HG02763 (cell line): ENCODE measurements around the gene ERC2.

ENCODE experiments used
- ATAC-seq: cut with Tn5 transposase; IDR thresholded peaks from one replicate; pipeline ENCODE4 v1.9.1; 2021; ENCODE audit warnings: mild to moderate bottlenecking, moderate library complexity; ENCODE audit not compliant: unreplicated experiment

Gene ERC2

DNA sequence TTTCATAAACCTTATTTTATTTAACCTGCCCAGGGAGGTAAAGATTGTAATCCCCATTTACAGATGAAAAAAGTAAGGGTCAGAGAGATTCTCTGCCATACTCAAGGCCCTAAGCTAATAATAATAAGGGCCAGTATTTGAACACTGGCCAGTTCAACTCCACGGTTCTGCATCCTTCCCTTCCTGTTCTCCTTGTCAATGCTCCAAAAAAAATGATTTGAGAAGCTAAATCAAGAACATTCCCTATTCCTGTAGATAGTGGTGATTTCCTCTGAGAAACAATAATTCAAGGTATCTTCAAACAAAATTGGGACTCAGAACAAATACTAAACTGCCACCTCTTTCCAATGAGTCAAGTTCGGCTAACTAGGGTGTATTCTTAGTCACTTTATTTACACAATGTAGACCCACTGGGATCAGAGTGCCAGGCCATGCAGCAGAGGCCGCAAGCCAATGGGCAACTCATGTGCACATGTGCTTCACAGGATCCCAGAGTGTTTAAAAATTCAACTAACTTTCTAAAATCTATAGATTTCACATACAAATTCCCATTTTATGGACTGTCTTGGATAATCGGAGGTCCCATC lies 521.6 kb downstream of the ERC2 start:
- ATAC-seq, result no peak

DNA sequence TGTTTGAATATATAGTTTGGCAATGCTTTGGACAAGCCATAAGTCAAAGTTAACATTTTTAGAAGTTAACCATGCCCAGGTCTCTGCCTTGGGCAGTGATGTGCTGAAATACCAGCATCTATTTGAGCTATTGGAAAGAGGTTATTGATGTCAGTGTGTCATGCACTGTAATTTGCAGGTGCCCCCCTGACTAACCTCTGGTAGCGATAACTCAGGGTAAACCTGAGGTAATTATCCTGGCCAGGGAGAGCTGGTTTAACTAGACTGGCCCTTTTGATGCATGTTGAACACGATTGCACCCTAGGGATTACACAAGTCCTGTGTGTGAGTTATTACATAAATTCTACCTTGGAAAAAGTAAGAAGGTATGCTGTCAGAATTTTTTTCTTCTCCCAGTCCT lies 525.4 kb downstream of the ERC2 start:
- ATAC-seq, result no peak

DNA sequence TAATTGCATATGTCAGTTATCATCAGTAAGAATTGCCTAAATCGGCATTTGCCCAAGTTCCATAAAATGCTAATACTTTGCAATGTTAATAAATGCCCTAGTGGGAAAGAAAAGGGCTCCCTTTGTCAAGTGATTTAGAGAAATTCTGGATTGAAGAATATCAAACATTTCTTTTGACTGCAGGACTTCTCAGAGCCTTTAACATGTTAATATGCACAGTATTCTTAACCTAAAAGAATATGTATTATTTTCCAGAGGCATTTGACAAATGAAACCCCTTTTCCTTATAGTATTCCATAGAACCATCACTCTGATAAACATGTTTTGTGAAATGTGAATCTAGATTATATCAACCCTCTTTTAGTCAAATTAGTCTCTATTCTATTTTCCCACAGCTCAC lies 529.0 kb downstream of the ERC2 start:
- ATAC-seq, result no peak

DNA sequence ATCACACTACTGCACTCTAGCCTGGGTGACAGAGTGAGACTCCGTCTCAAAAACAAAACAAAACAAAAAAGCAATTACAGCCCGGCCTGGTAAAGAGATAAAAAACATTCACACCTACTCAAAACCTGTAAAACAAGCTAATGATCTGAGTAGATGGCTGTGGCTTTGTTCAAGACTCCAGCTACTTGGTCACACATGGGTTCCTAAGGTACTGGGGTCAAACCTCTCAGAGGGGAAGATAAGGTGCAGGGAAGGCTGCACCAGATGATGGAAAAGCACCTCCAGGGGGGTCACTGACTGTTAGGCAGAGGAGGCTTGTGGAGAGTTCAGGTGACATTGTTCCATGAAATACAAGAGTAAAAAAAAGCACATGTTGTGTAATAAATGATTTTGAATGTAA lies 531.0 kb downstream of the ERC2 start:
- ATAC-seq, result no peak

DNA sequence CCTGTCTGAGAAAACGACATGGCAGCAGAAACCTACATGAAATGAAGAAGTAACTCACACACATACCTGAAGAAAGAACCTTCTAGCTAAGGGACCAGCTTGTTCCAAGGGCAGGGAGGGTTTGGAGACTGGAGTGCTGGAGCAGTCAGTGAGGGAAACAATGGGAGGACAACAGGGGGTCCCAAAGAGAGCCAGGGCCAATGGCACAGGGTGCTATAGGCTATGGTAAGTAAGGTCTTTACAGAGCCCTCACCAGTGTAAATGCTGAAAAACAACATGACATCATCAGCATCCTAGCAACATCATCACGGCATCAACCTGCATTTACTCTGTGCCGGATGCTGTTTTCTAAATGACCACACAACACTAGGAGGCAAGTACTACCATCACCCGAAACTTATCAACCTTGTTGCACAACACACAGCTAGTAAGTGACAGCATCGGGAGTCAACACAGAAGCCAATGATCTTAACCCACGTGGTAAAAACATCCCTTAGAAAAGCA lies 531.7 kb downstream of the ERC2 start:
- ATAC-seq, result no peak

GRCh38 chr3:55935241-55935640 lies 533.0 kb downstream of the ERC2 start:
- ATAC-seq, result no peak

- ATAC-seq, result no peak
Measured at GRCh38 chr3:55934771-55935170, 533.5 kb downstream of the ERC2 start.

DNA sequence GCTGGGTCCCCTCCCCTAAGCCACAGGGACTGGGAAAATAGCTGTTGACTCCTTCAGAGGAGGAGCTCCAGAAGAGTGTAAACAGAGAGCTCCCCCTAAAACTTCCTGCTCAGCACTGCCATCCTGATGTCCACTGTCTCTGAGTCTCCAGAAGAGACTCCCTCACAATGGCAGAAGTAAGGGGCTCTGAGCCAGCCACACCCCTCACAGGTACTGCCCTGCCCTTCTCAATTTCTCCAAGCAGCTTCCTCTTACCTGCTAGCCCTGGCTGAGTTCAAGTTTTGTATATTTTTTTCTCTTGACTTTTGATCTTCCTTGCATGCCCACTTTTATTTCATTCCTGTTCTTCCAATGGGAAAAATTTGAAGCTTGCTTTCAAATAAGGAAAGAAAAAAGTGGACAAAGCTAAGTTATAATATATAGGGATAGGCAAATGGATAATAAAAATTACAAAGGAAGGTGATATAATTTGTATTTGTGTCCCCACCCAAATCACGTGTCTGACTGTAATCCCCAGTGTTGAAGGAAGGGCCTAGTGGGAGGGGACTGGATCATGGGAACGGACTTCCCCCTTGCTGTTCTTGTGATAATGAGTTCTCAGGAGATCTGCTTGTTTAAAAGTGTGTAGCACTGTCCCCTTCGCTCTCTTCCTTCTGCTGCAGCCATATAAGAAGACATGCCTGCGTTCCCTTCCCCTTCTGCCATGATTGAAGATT lies 539.0 kb downstream of the ERC2 start:
- no peak for ATAC-seq

DNA sequence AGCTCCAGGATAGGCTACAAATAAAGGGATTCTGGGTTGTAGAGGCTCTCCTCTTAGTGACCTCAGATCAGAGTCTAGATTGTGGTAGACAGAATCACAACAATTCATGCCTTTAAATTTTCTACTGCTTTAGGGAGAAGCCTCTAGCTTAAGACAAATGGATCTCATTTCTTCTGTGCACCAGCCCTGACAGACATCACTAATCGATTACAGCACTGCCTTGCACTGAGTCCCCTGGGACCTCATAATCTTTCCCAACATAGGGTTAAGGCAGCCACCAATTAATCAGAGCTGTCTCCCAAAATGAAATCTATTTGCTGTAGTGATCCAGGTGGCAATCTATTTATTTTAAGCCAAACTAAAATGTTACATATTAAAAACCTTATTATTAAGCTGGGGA lies 544.6 kb downstream of the ERC2 start:
- ATAC-seq, result no peak

DNA sequence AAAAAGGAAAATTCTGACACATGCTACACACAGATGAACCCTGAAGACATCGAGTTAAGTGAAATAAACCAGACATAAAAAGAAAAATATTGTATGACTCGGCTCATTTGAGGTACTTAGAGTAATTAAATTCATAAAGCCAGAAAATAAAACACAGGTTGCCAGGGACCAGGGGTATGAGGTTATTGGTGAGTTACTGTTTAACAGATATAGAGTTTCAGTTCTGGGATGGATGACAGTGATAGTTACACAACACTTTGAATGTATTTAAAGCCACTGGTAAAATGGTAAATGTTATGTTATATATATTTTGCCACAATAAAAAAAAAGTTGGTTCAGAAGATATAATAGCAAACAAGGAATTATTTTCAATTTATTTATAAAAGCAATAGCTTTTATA lies 545.1 kb downstream of the ERC2 start:
- ATAC-seq, result no peak

- no peak for ATAC-seq
Measured at GRCh38 chr3:55912880-55913279, 555.4 kb downstream of the ERC2 start.

- no peak for ATAC-seq
Measured at GRCh38 chr3:55911266-55911665, 557.0 kb downstream of the ERC2 start.

DNA sequence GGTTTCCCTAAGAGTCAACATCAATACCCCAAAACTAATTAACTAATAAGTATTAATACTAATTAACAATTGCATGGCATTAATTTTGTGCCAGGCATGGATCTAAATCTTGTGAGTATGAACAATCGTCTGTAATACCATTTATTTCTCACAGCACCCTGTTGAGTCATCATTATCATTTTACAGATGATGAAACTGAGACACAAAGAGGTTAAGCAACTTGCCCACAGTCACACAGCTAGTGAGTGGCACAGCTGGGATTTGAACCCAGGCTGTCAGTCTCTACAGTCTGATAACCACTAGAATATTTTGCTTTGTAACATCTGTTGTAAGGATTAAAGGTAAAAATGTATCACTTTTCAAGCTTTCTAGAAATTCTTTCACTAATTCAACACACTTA lies 557.7 kb downstream of the ERC2 start:
- no peak for ATAC-seq

- ATAC-seq, result no peak
Measured at GRCh38 chr3:55909373-55909772, 558.9 kb downstream of the ERC2 start.

DNA sequence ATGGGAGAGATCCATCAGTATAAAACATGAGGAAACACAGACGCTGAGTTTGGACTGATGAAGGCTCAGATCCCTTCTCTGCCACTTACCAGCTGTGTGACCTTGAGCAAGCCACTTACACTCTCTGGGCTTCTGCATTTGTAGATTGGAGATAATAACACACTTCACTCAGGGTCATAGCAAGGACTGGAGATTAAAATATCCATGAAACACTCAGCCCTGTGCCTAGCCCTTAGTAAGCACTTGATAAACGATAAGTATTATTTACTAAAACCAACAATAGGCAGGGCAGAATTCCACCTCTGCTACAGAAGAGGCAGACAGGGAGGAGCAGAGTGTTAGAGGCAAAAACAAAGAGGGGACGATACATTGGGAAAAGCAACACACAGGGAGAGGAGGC lies 560.7 kb downstream of the ERC2 start:
- ATAC-seq, result no peak

DNA sequence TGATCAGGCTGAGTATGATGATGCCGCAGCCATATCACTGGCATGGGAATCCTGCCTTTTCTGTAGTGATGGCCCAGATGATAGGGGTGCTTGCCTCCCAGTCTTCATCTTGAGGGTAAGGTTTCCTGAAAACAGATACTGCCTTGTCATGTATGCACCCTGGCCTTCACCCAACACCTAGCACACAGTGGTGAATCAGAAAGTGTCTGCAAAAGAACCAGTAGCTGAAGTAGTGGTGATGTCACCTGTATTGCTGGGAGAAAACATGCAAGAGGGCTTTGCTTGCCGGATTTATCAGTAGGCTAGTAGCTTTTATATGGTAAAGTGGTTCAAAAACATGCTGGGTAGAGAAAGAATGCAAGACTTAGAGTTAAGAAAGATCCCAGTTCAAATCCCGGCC lies 561.4 kb downstream of the ERC2 start:
- no peak for ATAC-seq

GRCh38 chr3:55904716-55905115 lies 563.6 kb downstream of the ERC2 start:
- ATAC-seq, result no peak

- ATAC-seq, result no peak
Measured at GRCh38 chr3:55903680-55904079, 564.6 kb downstream of the ERC2 start.

GRCh38 chr3:55902221-55902900 lies 565.9 kb downstream of the ERC2 start:
- no peak for ATAC-seq

DNA sequence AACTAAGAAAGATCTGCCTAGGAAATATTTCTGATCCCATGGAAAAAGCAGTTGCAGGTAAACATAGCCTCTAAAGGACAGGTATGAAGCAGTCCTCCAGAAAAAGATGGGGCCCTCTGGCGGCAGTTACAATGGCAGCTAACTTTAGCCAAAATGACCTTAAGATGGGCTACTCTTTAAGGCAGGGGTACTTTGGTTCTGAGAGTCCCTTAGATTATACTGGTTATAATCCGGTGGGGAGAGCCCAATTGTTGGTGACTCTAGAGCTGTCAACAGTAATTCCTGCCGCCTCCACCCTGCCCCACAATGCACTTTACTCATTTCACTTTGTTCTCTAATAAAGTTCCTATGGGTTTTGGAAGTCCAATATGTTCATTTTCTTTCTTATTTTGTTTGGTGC lies 568.4 kb downstream of the ERC2 start:
- ATAC-seq, result no peak

GRCh38 chr3:55897573-55898224 lies 570.6 kb downstream of the ERC2 start:
- no peak for ATAC-seq
